Glutamatergic neuron (in vitro differentiated cells): ENCODE data around the gene CCDC43. TPM values are rescaled to one million over a fixed set of nuclear protein-coding genes. Genes with fewer than 3 reads are reported as not detected.
"Not testable (repeated sequence)": the region's sequence is repeated elsewhere in the genome, so short reads cannot be mapped to it uniquely, and the experiment has no call there.

Source experiments
- DNase-seq: peaks from one replicate; pipeline ENCODE4 v3.0.0; 2022
- H3K27ac Mint-ChIP-seq: one replicate; pipeline ENCODE4 v1.8.0; 2020; ENCODE audit warnings: mild to moderate bottlenecking, mixed read lengths, inconsistent platforms; ENCODE audit not compliant: unreplicated experiment
- H3K27me3 Mint-ChIP-seq: one replicate; pipeline ENCODE4 v1.8.0; 2020; ENCODE audit warnings: mild to moderate bottlenecking, moderate library complexity, mixed read lengths, inconsistent platforms; ENCODE audit not compliant: unreplicated experiment
- H3K36me3 Mint-ChIP-seq: one replicate; pipeline ENCODE4 v1.8.0; 2020; ENCODE audit warnings: mild to moderate bottlenecking, mixed read lengths, inconsistent platforms; ENCODE audit not compliant: unreplicated experiment
- H3K4me1 Mint-ChIP-seq: one replicate; pipeline ENCODE4 v1.8.0; 2020; ENCODE audit warnings: mild to moderate bottlenecking, low read depth, mixed read lengths, inconsistent platforms; ENCODE audit not compliant: unreplicated experiment
- H3K4me3 Mint-ChIP-seq: one replicate; pipeline ENCODE4 v1.8.0; 2020; ENCODE audit warnings: mild to moderate bottlenecking, mixed read lengths, inconsistent platforms; ENCODE audit not compliant: unreplicated experiment
- H3K9me3 Mint-ChIP-seq: one replicate; pipeline ENCODE4 v1.8.0; 2020; ENCODE audit warnings: mild to moderate bottlenecking, moderate library complexity, mixed read lengths, inconsistent platforms; ENCODE audit not compliant: unreplicated experiment
- total RNA-seq: library from RNA; stranded (reverse); fragmentation: NEBNext Ultra II Directional; extraction: Animal tissue kit (Norgen Biotek cat#: 25700); gene quantifications from one replicate; pipeline ENCODE4 v1.2.1, GENCODE V29; 2021; ENCODE audit not compliant: unreplicated experiment
- TF ChIP-seq, protein P1 (sequence below): fragments of 200-600 bp; sonication (generic); IDR thresholded peaks from one replicate; pipeline ENCODE4 v1.5.0; 2021; ENCODE audit not compliant: partially characterized antibody, unreplicated experiment

Gene CCDC43
- total RNA-seq, 1 donor from 2014 or later: 22.9 TPM

DNA sequence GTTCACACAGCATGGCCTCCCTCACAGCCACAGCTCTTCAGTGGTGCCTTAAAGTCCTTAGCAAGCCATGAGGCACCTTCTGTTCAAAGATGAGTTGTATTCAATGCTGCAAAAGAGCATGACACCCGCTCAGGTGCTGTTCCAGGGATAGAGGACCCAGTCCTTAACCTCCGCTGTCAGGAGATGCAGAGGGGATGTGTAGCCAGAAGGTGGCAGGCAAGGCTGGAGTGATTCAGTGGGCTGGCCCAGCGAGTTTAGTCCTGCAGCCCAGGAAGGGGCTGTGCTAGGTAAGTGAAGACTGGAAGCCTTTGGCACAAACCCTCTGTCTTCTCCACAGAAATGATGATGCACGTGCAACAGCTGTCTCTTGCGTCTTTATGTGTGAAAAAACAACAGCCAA lies 44.2 kb upstream of the CCDC43 start:
- Mint-ChIP-seq H3K36me3 (no peaks in the 10 kb centered on the region), H3K4me1 (peaks cover 3% of the 10 kb centered on the region), H3K9me3 (peaks cover 4% of the 10 kb centered on the region), H3K27ac (no peak overlapping the region), H3K27me3 (peaks cover 3% of the 10 kb centered on the region), H3K4me3 (peak overlapping the region; percentile 7)
- TF ChIP-seq, protein P1, sequence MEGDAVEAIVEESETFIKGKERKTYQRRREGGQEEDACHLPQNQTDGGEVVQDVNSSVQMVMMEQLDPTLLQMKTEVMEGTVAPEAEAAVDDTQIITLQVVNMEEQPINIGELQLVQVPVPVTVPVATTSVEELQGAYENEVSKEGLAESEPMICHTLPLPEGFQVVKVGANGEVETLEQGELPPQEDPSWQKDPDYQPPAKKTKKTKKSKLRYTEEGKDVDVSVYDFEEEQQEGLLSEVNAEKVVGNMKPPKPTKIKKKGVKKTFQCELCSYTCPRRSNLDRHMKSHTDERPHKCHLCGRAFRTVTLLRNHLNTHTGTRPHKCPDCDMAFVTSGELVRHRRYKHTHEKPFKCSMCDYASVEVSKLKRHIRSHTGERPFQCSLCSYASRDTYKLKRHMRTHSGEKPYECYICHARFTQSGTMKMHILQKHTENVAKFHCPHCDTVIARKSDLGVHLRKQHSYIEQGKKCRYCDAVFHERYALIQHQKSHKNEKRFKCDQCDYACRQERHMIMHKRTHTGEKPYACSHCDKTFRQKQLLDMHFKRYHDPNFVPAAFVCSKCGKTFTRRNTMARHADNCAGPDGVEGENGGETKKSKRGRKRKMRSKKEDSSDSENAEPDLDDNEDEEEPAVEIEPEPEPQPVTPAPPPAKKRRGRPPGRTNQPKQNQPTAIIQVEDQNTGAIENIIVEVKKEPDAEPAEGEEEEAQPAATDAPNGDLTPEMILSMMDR: peak; percentile 48
- DNase-seq: peak; percentile 73

DNA sequence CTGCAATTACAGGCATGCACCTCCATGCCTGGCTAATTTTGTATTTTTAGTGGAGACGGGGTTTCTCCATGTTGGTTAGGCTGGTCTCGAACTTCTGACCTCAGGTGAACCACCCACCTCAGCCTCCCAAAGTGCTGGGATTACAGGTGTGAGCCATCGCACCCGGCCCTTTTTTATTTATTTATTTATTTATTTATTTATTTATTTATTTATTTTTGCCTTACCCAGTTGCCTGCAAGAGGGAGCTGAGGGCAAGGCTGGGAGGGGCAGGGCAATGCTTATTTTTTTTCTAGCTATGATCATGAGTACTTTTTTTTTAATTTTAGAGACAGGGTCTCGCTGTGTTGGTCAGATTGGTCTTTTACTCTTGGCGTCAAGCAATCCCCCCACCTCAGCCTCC lies 36.5 kb upstream of the CCDC43 start:
- H3K9me3 Mint-ChIP-seq, DNase-seq, H3K27me3 Mint-ChIP-seq, H3K4me1 Mint-ChIP-seq, H3K4me3 Mint-ChIP-seq, H3K36me3 Mint-ChIP-seq, H3K27ac Mint-ChIP-seq: not testable (repeated sequence)

DNA sequence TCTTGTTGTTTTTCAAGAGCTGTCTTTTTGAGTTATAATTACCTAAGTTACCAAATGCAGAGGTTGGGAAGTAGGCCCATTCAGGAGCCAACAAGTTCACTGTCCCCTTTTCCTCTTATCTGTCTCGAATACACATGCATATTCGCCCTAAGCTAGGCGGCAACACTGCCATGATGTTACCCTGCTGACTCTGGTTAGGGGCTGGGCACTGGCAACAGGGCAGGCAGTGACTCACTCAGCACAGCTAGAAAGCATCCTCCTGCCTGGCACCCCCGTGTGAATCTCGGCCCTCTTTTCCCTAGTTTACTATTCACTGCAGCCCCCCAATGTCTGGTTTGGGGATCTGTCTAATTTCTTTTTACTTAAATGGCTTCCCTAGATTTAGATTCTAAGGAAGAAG lies 32.7 kb upstream of the CCDC43 start:
- no peaks in the 10 kb centered on the region for H3K4me1 Mint-ChIP-seq
- TF ChIP-seq, protein P1: no peak
- H3K36me3 Mint-ChIP-seq: peaks cover 3% of the 10 kb centered on the region
- DNase-seq: no peak
- no peak overlapping the region for H3K27ac Mint-ChIP-seq
- peaks cover 4% of the 10 kb centered on the region for H3K9me3 Mint-ChIP-seq
- H3K27me3 Mint-ChIP-seq: no peaks in the 10 kb centered on the region
- H3K4me3 Mint-ChIP-seq: no peak overlapping the region

DNA sequence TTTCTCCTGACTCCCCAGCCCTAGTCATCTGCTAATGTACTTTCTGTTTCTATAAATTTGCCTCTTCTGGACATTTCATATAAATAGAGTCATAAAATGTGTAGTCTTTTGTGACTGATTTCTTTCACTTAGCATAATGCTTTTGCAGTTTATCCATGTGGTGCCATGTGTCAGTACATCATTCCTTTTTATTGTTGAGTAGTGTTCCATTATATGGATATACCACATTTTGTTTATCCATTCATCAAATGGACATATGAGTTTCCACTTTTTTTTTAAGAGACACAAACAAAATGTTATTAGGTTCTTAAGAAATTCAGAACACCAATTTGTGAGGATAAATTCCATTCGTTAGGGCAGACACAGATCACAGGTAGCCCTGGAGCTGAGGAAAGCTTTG lies 29.9 kb upstream of the CCDC43 start:
- Mint-ChIP-seq H3K27me3 (no peaks in the 10 kb centered on the region), H3K4me3 (no peak overlapping the region), H3K4me1 (no peaks in the 10 kb centered on the region), H3K36me3 (peaks cover 3% of the 10 kb centered on the region), H3K9me3 (no peaks in the 10 kb centered on the region), H3K27ac (no peak overlapping the region)
- DNase-seq: no peak
- TF ChIP-seq, protein P1: no peak

DNA sequence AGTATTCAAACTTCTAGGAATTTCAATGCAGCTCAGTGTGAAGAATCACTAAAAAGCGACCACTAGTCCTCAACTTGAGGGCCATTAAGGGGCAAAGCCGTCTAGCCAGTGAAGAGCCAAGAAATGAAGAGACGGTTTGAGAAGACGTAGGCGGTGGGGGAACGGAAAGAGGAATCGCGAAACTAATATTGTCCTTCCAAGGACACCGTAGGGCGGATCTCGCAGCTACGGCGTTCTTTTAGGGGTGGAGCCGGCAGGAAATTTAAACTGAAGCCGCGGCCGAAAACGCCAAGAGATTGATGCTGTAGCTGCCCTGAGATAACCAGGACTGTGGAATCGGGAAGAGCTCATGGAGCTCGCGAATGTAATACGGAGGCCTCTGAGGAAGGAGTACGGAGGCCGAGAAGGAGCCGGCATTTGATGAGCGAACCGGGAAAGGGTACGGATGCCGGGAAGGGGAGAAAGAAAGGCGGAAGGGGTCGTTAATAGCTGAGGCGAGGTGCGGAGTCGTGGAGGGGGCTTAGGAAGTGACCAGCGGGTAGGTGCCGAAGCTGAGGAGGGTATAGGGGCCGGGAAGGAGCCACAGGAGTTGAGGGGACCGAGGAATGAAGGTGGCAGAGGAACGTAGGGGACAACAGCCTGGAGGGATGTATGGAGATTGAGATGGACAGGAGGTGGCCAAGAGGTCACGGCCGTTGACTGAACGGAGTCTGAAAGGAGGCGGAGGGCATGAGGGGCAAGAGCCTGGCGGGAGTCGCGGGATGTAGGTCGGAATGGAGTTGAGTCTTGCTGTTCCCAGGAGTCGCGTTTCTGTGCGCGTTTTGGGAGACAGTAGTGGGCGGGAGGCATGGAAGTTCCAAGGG lies 19.1 kb upstream of the CCDC43 start, which contains the start of gene DBF4B:
Gene DBF4B (plus strand): TSS at position 265 of the 863 bp plus-strand sequence. CDS start 156 bp downstream, at position 421.
- Mint-ChIP-seq H3K27me3 (no peaks in the 10 kb centered on the region), H3K36me3 (no peaks in the 10 kb centered on the region), H3K4me3 (no peak within 1 kb of the TSS), H3K4me1 (no peaks in the 10 kb centered on the region), H3K27ac (no peak within 1 kb of the TSS), H3K9me3 (no peaks in the 10 kb centered on the region)
- TF ChIP-seq, protein P1: no peak
- DNase-seq: peak; percentile 80
